Spleen (tissue), 11 donors: ENCODE measurements around the gene IL1R2. TPM values are rescaled to one million over a fixed set of nuclear protein-coding genes. Genes with fewer than 3 reads are reported as not detected.

Source experiments
- DNase-seq: peaks from one replicate; pipeline ENCODE4 v3.0.0-alpha.2; 2020
- H3K27ac ChIP-seq, 8 donors: fragments of 200-600 bp; sonication (generic) in 7 of 8; 1 replicate in 4 of 8; 2 replicates in 4 of 8; pipeline versions ENCODE4 v1.5.0 to v1.8.0; 2016 to 2021; ENCODE audit warnings: inconsistent platforms in 4 of 8, mild to moderate bottlenecking in 4 of 8, moderate library complexity in 1 of 8
- H3K27me3 ChIP-seq, 7 donors: fragments of 200-600 bp; sonication (generic) in 6 of 7; replicated peaks in 1 of 7; 1 replicate in 4 of 7; 2 replicates in 3 of 7; pipeline versions ENCODE4 v1.5.0 to v1.8.0; 2016 to 2021; ENCODE audit warnings: inconsistent platforms in 3 of 7, mild to moderate bottlenecking in 1 of 7
- H3K36me3 ChIP-seq, 6 donors: fragments of 200-600 bp; sonication (generic) in 5 of 6; 1 replicate in 4 of 6; 2 replicates in 2 of 6; pipeline versions ENCODE4 v1.5.0 to v1.8.0; 2016 to 2021; ENCODE audit warnings: inconsistent platforms in 2 of 6
- H3K4me1 ChIP-seq, 6 donors: fragments of 200-600 bp; sonication (generic) in 5 of 6; 1 replicate in 3 of 6; 2 replicates in 3 of 6; pipeline versions ENCODE4 v1.5.0 to v1.8.0; 2016 to 2021; ENCODE audit warnings: inconsistent platforms in 3 of 6
- H3K4me3 ChIP-seq, 8 donors: fragments of 200-600 bp; sonication (generic) in 7 of 8; 1 replicate in 4 of 8; 2 replicates in 4 of 8; pipeline versions ENCODE4 v1.5.0 to v1.8.0; 2016 to 2021; ENCODE audit warnings: inconsistent platforms in 4 of 8, mild to moderate bottlenecking in 4 of 8, moderate library complexity in 2 of 8
- H3K9me3 ChIP-seq, 8 donors: fragments of 200-600 bp; sonication (generic) in 7 of 8; 1 replicate in 4 of 8; 2 replicates in 4 of 8; pipeline versions ENCODE4 v1.5.0 to v1.8.0; 2016 to 2021; ENCODE audit warnings: inconsistent platforms in 4 of 8
- CTCF ChIP-seq, 11 experiments: fragments of 200-600 bp in 7 of 11; fragments of 450-650 bp in 4 of 11; sonication (generic) in 4 of 11; IDR thresholded peaks in 8 of 11; conservative IDR thresholded peaks in 3 of 11; 1 replicate in 7 of 11; 2 replicates in 4 of 11; pipeline versions ENCODE4 v1.4.0 to v1.8.0; 2016 to 2021; ENCODE audit warnings: antibody characterized with exemption in 11 of 11, inconsistent platforms in 4 of 11, mild to moderate bottlenecking in 1 of 11
- POLR2A ChIP-seq, 3 donors: fragments of 450-650 bp; IDR thresholded peaks; one replicate each; pipeline ENCODE4 v1.5.1; 2017; ENCODE audit warnings: antibody characterized with exemption in 3 of 3, mild to moderate bottlenecking in 1 of 3
- POLR2AphosphoS5 ChIP-seq, 3 donors: sonication (generic); formaldehyde crosslinking; IDR thresholded peaks; one replicate each; pipeline ENCODE4 v1.5.1; 2017; ENCODE audit warnings: antibody characterized with exemption in 3 of 3
- WGBS, 5 donors: extraction: QIAGEN DNeasy Blood & Tissue Kit in 3 of 5; methylation state at CpG; one replicate each; pipeline versions ENCODE4 v1.1.5 to v1.1.7; 2013 to 2018; 5-methylcytosine and 5-hydroxymethylcytosine counted together
- intact Hi-C: fragments of 100-400 bp; cut with DNase I; formaldehyde crosslinking; loops from one replicate; pipeline ENCODE4 v1.15.0; 2023; ENCODE audit warnings: low total_unique reads
- polyA plus RNA-seq, 3 donors: library from polyadenylated mRNA; stranded (reverse); fragments of 200-250 nt; gene quantifications; one replicate each; pipeline ENCODE4 v1.2.1, GENCODE V29; 2013
- total RNA-seq, 7 donors: library from RNA; depleted of rRNA in 3 of 7; stranded (reverse); fragments of >200 nt in 3 of 7; fragmentation: NEBNext Ultra II Directional in 4 of 7; extraction: Animal tissue kit (Norgen Biotek cat#: 25700) in 4 of 7; gene quantifications; one replicate each; pipeline versions ENCODE4 v1.1.0 to v1.2.1, GENCODE V29; 2016 to 2021
- donor health status: healthy with polysubstance abuse.
- donor health status: DM: no; HTN: no; CAD: no; lungs with moderate emphysema.
- donor health status: DM: no; HTN: no; CAD: no.
- donor health status: Bipolar disorder and iron deficiency.
- donor health status: healthy.
- donor health status: DM: no; HTN: no; CAD: no.
- donor health status: DM: yes; HTN: yes; CAD: no.

The IL1R2 gene
- total and polyA plus RNA-seq, 10 donors, result 20.1 to 607 (median 116) TPM

DNA sequence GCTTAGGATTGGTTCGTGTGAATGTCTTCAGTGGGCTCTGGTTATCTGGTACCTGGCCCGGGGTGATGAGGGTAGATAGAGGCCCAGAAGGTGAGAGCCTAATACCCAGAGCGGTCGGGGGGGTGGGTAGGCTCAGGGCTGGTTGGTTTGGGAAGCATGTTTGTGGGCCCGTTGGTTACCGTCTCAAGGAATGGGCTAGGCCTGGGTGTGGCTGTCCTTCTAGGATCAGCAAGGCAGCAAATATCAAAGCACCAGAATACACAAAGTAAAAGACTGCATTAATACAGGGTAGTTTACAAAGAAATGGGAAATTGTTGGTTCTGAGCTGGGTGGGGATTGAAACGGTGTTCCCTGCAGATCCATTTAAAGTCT is 6.0 kb upstream of the IL1R2 start:
- Histone ChIP-seq H3K27ac (no peak overlapping the region), H3K27me3 (peaks cover 0 to 4% (median 0%) of the 10 kb centered on the region in 7 donors), H3K9me3 (no peaks in the 10 kb centered on the region), H3K4me1 (peaks cover 0 to 34% (median 6%) of the 10 kb centered on the region in 6 donors), H3K36me3 (peaks cover 0 to 12% (median 0%) of the 10 kb centered on the region in 6 donors), H3K4me3 (no peak overlapping the region)
- intact Hi-C loops, result no loop called here
- no peak for DNase-seq
- no peak for TF ChIP-seq POLR2AphosphoS5 (IDR thresholded peaks at IDR 0.05)
- TF ChIP-seq CTCF (IDR thresholded peaks at IDR 0.05 in 8 of 11, conservative IDR thresholded peaks at IDR 0.05 in 3 of 11), result no peak
- TF ChIP-seq POLR2A (IDR thresholded peaks at IDR 0.05), result no peak
- WGBS, 5 donors, result 90 to 97% (median 93%) methylated on average over 7 of the region's 7 CpGs

DNA sequence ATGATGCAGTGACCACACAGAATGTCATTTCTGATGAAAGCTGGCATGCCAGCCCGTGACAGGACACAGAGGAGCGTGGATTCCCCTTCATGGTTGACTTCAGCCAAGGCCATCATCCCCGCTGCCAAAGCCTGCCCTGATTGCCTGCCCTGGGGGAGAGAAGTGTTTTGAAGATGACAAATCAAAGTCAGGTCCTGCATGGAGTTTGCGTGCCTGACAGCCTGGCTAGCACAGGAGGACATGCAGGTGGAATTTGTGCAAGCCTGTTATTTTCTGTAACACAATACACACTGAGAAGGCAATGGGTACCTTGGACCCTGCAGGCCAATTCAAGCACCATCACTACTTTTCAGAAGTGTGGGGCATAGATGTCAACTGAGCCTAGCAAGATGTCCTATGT is 5.4 kb upstream of the IL1R2 start:
- intact Hi-C loops, result no loop called here
- WGBS, 5 donors, result 78 to 98% (median 90%) methylated on average over 2 to 4 of the region's 4 CpGs

GRCh38 chr2:101986804-101987740 is 4.7 kb upstream of the IL1R2 start:
- Histone ChIP-seq H3K36me3 (peaks cover 0 to 12% (median 0%) of the 10 kb centered on the region in 6 donors), H3K4me1 (peaks cover 0 to 44% (median 12%) of the 10 kb centered on the region in 6 donors), H3K4me3 (no peak overlapping the region), H3K27ac (peak overlapping the region in 1 of 8 donors; percentile 95), H3K27me3 (peaks cover 0 to 4% (median 0%) of the 10 kb centered on the region in 7 donors), H3K9me3 (no peaks in the 10 kb centered on the region)
- 71 to 75% (median 72%) methylated on average over 9 of the region's 9 CpGs for WGBS, 5 donors
- no peak for DNase-seq
- intact Hi-C loops, result no loop called here
- no peak for TF ChIP-seq POLR2AphosphoS5 (IDR thresholded peaks at IDR 0.05)
- TF ChIP-seq POLR2A (IDR thresholded peaks at IDR 0.05), result no peak
- TF ChIP-seq CTCF (IDR thresholded peaks at IDR 0.05 in 8 of 11, conservative IDR thresholded peaks at IDR 0.05 in 3 of 11), result no peak

More for the DNA sequence above, 5.4 kb upstream of the IL1R2 start:
- Histone ChIP-seq H3K27me3 (peaks cover 0 to 4% (median 0%) of the 10 kb centered on the region in 7 donors), H3K9me3 (no peaks in the 10 kb centered on the region), H3K36me3 (peaks cover 0 to 12% (median 0%) of the 10 kb centered on the region in 6 donors), H3K4me1 (peaks cover 0 to 40% (median 9%) of the 10 kb centered on the region in 6 donors), H3K27ac (peak overlapping the region in 1 of 8 donors; percentile 95), H3K4me3 (no peak overlapping the region)
- TF ChIP-seq POLR2AphosphoS5 (IDR thresholded peaks at IDR 0.05) (no peak), POLR2A (IDR thresholded peaks at IDR 0.05) (no peak), CTCF (IDR thresholded peaks at IDR 0.05 in 8 of 11, conservative IDR thresholded peaks at IDR 0.05 in 3 of 11) (no peak)
- no peak for DNase-seq

DNA sequence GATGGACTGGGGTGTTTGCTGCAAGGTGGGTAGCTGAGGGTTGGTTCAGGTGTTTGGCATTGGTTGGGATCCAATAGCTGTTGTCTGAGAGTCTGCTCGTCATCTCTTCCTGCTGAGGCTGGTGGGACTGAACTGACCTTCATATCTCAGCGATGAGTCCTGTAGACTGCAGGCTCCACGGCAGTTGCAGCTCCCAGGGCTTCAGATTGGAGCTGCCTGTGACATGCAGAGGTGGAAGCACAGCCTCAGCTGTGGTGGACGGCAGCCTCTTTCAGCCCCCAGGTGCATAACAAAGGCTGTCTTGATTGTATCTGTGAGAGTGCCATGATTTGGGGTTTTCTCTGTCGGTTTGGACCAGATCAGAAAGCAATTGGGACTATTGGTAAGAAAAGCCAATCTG is 3.9 kb upstream of the IL1R2 start:
- no peak overlapping the region for H3K4me3 ChIP-seq
- TF ChIP-seq POLR2AphosphoS5 (IDR thresholded peaks at IDR 0.05) (no peak), CTCF (IDR thresholded peaks at IDR 0.05 in 8 of 11, conservative IDR thresholded peaks at IDR 0.05 in 3 of 11) (no peak), POLR2A (IDR thresholded peaks at IDR 0.05) (no peak)
- H3K27me3 ChIP-seq, result peaks cover 0 to 4% (median 0%) of the 10 kb centered on the region in 7 donors
- no peak for DNase-seq
- H3K4me1 ChIP-seq, result peaks cover 0 to 44% (median 12%) of the 10 kb centered on the region in 6 donors
- peaks cover 0 to 12% (median 0%) of the 10 kb centered on the region in 6 donors for H3K36me3 ChIP-seq
- no peaks in the 10 kb centered on the region for H3K9me3 ChIP-seq
- 85 to 90% (median 88%) methylated on average over 4 to 5 of the region's 5 CpGs for WGBS, 5 donors
- intact Hi-C loops, result no loop called here
- H3K27ac ChIP-seq, result peak overlapping the region in 1 of 8 donors; percentile 95
